SK-N-SH (cell line): ENCODE results near the gene NCAPH2. TPM values are rescaled to one million over a fixed set of nuclear protein-coding genes. Genes with fewer than 3 reads are reported as not detected.

ENCODE experiments used
- CTCF ChIA-PET: fragments of 300-600, 350-600 bp; formaldehyde crosslinking; extraction: SDS; loops from one replicate; lab custom pipeline; 2021; lab: Yijun Ruan, JAX
- POLR2A ChIA-PET: fragments of 350-600 bp; sonication (Branson Sonifier 250); formaldehyde crosslinking; extraction: SDS; loops from one replicate; lab custom pipeline; 2020; ENCODE audit warnings: antibody characterized with exemption, inconsistent platforms; lab: Yijun Ruan, JAX
- DNase-seq: peaks from one replicate; pipeline ENCODE4 v3.0.0; 2012
- H2AFZ ChIP-seq: fragments of 200-600 bp; sonication (generic); 2 replicates; pipeline ENCODE4 v1.8.1; 2016; ENCODE audit warnings: antibody characterized with exemption, mild to moderate bottlenecking, low read depth
- H3F3A ChIP-seq: fragments of 200-600 bp; sonication (generic); replicated peaks from 2 replicates; pipeline ENCODE3; 2016; ENCODE audit warnings: antibody characterized with exemption, mild to moderate bottlenecking; ENCODE audit not compliant: insufficient read depth
- H3K27ac ChIP-seq, 2 experiments: fragments of 200-500 bp in 1 of 2; fragments of 200-600 bp in 1 of 2; sonication (Bioruptor generic) in 1 of 2; sonication (generic), shearing (Covaris generic) in 1 of 2; 2 replicates each; pipeline versions ENCODE4 v1.5.1 to v1.6.1; 2014 to 2016; ENCODE audit warnings: low read depth in 2 of 2, inconsistent platforms in 1 of 2, low read length in 1 of 2, mild to moderate bottlenecking in 1 of 2, mixed read lengths in 1 of 2
- H3K27me3 ChIP-seq: fragments of 200-600 bp; sonication (generic), shearing (Covaris generic); 2 replicates; pipeline ENCODE4 v1.6.1; 2016; ENCODE audit warnings: mixed run types; ENCODE audit not compliant: insufficient read depth
- H3K36me3 ChIP-seq, 2 experiments: fragments of 200-500 bp in 1 of 2; fragments of 200-600 bp in 1 of 2; sonication (Bioruptor generic) in 1 of 2; sonication (generic) in 1 of 2; replicated peaks in 1 of 2; 2 replicates each; pipeline versions ENCODE3 to v1.5.1; 2014 to 2016; ENCODE audit warnings: low read length in 1 of 2, mild to moderate bottlenecking in 1 of 2; ENCODE audit not compliant: insufficient read depth in 2 of 2, control insufficient read depth in 1 of 2
- H3K4me1 ChIP-seq, 2 experiments: fragments of 200-500 bp in 1 of 2; fragments of 200-600 bp in 1 of 2; sonication (Bioruptor generic) in 1 of 2; sonication (generic), shearing (Covaris generic) in 1 of 2; 2 replicates each; pipeline versions ENCODE4 v1.5.1 to v1.6.1; 2014 to 2016; ENCODE audit warnings: low read depth in 1 of 2, low read length in 1 of 2, mixed run types in 1 of 2; ENCODE audit not compliant: insufficient read depth in 2 of 2, control insufficient read depth in 1 of 2
- H3K4me2 ChIP-seq: fragments of 200-600 bp; sonication (generic), shearing (Covaris generic); 2 replicates; pipeline ENCODE4 v1.6.1; 2017; ENCODE audit warnings: mixed run types
- H3K4me3 ChIP-seq, 2 experiments: fragments of 200-500 bp in 1 of 2; fragments of 200-600 bp in 1 of 2; sonication (Bioruptor generic) in 1 of 2; sonication (generic), shearing (Covaris generic) in 1 of 2; 2 replicates each; pipeline versions ENCODE4 v1.5.1 to v1.8.1; 2014 to 2016; ENCODE audit warnings: low read depth in 2 of 2, inconsistent platforms in 1 of 2, low read length in 1 of 2, mild to moderate bottlenecking in 1 of 2, mixed read lengths in 1 of 2, moderate library complexity in 1 of 2
- H3K79me2 ChIP-seq: fragments of 200-600 bp; sonication (generic); 2 replicates; pipeline ENCODE4 v1.8.1; 2017; ENCODE audit warnings: mild to moderate bottlenecking; ENCODE audit not compliant: insufficient read depth
- H3K9ac ChIP-seq: fragments of 200-600 bp; sonication (generic); 2 replicates; pipeline ENCODE4 v1.6.1; 2017; ENCODE audit warnings: mixed run types
- H3K9me2 ChIP-seq: fragments of 200-600 bp; sonication (generic); 2 replicates; pipeline ENCODE4 v1.6.1; 2017; ENCODE audit warnings: mixed run types
- H3K9me3 ChIP-seq: fragments of 200-600 bp; sonication (generic); 2 replicates; pipeline ENCODE4 v1.6.1; 2017; ENCODE audit warnings: mixed run types, mild to moderate bottlenecking, moderate library complexity
- H4K20me1 ChIP-seq: fragments of 200-600 bp; sonication (generic); 2 replicates; pipeline ENCODE4 v1.6.1; 2017; ENCODE audit warnings: mild to moderate bottlenecking, mixed run types; ENCODE audit not compliant: insufficient read depth
- ELF1 ChIP-seq: IDR thresholded peaks from 2 replicates; pipeline ENCODE4 v1.4.0; 2012
- EP300 ChIP-seq, 2 experiments: IDR thresholded peaks; 2 replicates each; pipeline versions ENCODE4 v1.4.0 to v1.6.1; 2012; ENCODE audit warnings: borderline replicate concordance in 1 of 2, low read depth in 1 of 2, low read length in 1 of 2
- FOXJ3 ChIP-seq: sonication (generic); formaldehyde crosslinking; IDR thresholded peaks from 2 replicates; pipeline ENCODE4 v1.5.1; 2020; ENCODE audit warnings: mild to moderate bottlenecking, missing genetic modification reagents
- FOXM1 ChIP-seq: IDR thresholded peaks from 2 replicates; pipeline ENCODE4 v1.4.0; 2012; ENCODE audit warnings: low read depth, mild to moderate bottlenecking
- GABPA ChIP-seq: IDR thresholded peaks from 2 replicates; pipeline ENCODE4 v1.4.0; 2012; ENCODE audit warnings: low read depth, mild to moderate bottlenecking
- GATA2 ChIP-seq: sonication (generic); formaldehyde crosslinking; IDR thresholded peaks from 2 replicates; pipeline ENCODE4 v1.5.0; 2020; ENCODE audit warnings: mild to moderate bottlenecking, missing genetic modification reagents
- MAX ChIP-seq: IDR thresholded peaks from 2 replicates; pipeline ENCODE4 v1.4.0; 2012; ENCODE audit warnings: low read depth
- MEF2A ChIP-seq: IDR thresholded peaks from 2 replicates; pipeline ENCODE4 v1.4.0; 2012; ENCODE audit warnings: low read depth, borderline replicate concordance
- NFIC ChIP-seq: IDR thresholded peaks from 2 replicates; pipeline ENCODE4 v1.4.0; 2012; ENCODE audit warnings: borderline replicate concordance
- RAD21 ChIP-seq: IDR thresholded peaks from 2 replicates; pipeline ENCODE4 v1.6.1; 2012; ENCODE audit warnings: mild to moderate bottlenecking, low read length
- RFX5 ChIP-seq: IDR thresholded peaks from 2 replicates; pipeline ENCODE4 v1.6.1; 2012; ENCODE audit warnings: mild to moderate bottlenecking, improper control_type of control experiment, low read length
- SIN3A ChIP-seq: IDR thresholded peaks from 2 replicates; pipeline ENCODE4 v1.6.1; 2012; ENCODE audit warnings: low read depth, mild to moderate bottlenecking, low read length, moderate library complexity, borderline replicate concordance
- YY1 ChIP-seq: IDR thresholded peaks from 2 replicates; pipeline ENCODE4 v1.4.0; 2012; ENCODE audit warnings: low read depth, mild to moderate bottlenecking
- WGBS: methylation state at CpG from one replicate; pipeline ENCODE4 v1.1.6; 2017; ENCODE audit warnings: low lambda C conversion rate; 5-methylcytosine and 5-hydroxymethylcytosine counted together
- polyA plus RNA-seq, 3 experiments: library from polyadenylated mRNA; depleted of rRNA; stranded (reverse); fragments of >200 nt; gene quantifications; 2 replicates each; pipeline ENCODE4 v1.2.3, GENCODE V29; 2012
- TF ChIP-seq, protein P1 (sequence below): fragments of 200-600 bp; sonication (generic); IDR thresholded peaks from 2 replicates; pipeline ENCODE4 v1.6.1; 2017; ENCODE audit warnings: antibody characterized with exemption, mild to moderate bottlenecking, moderate library complexity
- TF ChIP-seq, protein P2 (sequence below): IDR thresholded peaks from 2 replicates; pipeline ENCODE4 v1.6.1; 2012; ENCODE audit warnings: mild to moderate bottlenecking, low read depth, low read length, moderate library complexity

The NCAPH2 gene
- polyA plus RNA-seq, 1 of the 3 experiments (the other 2 are of a cell fraction), result 22.4 TPM

GRCh38 chr22:50490531-50491308 lies 17.3 kb upstream of the NCAPH2 start (continued):
- TF ChIP-seq, protein P1, sequence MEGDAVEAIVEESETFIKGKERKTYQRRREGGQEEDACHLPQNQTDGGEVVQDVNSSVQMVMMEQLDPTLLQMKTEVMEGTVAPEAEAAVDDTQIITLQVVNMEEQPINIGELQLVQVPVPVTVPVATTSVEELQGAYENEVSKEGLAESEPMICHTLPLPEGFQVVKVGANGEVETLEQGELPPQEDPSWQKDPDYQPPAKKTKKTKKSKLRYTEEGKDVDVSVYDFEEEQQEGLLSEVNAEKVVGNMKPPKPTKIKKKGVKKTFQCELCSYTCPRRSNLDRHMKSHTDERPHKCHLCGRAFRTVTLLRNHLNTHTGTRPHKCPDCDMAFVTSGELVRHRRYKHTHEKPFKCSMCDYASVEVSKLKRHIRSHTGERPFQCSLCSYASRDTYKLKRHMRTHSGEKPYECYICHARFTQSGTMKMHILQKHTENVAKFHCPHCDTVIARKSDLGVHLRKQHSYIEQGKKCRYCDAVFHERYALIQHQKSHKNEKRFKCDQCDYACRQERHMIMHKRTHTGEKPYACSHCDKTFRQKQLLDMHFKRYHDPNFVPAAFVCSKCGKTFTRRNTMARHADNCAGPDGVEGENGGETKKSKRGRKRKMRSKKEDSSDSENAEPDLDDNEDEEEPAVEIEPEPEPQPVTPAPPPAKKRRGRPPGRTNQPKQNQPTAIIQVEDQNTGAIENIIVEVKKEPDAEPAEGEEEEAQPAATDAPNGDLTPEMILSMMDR, result no peak
- no peak for TF ChIP-seq MEF2A
- no peak for TF ChIP-seq GABPA
- TF ChIP-seq MAX, result no peak
- no peak for TF ChIP-seq FOXJ3
- TF ChIP-seq ELF1, result no peak
- no peak for TF ChIP-seq NFIC

- Histone ChIP-seq H3K9ac (no peak overlapping the region), H3K27ac (no peak overlapping the region), H3K79me2 (no peaks in the 10 kb centered on the region), H3F3A (peaks cover 8% of the 10 kb centered on the region), H4K20me1 (no peaks in the 10 kb centered on the region), H3K9me2 (no peaks in the 10 kb centered on the region), H3K4me3 (no peak overlapping the region), H3K36me3 (no peaks in the 10 kb centered on the region), H3K4me2 (no peak overlapping the region), H2AFZ (no peak overlapping the region), H3K27me3 (no peaks in the 10 kb centered on the region), H3K4me1 (no peaks in the 10 kb centered on the region; a peak in 1 of 4 replicates), H3K9me3 (no peaks in the 10 kb centered on the region)
- CTCF ChIA-PET, result interaction anchor here (0.8 to 3.1 kb wide), 14 partner anchors 12 to 245 kb away, joined by 3 to 24 read pairs (median 6); partner anchors contain the start of genes LMF2, MIOX, NCAPH2 and SBF1
- TF ChIP-seq, protein P1, result no peak
- TF ChIP-seq FOXM1 (no peak), YY1 (no peak), GATA2 (CRISPR knock-in tag) (no peak), MAX (no peak), RAD21 (no peak), FOXJ3 (no peak), EP300 (IDR thresholded peaks at IDR 0.05; ENCODE audit: borderline replicate concordance in 1 of 2, low read depth in 1 of 2, low read length in 1 of 2) (no peak), SIN3A (no peak), ELF1 (no peak), RFX5 (no peak)
- TF ChIP-seq, protein P2, sequence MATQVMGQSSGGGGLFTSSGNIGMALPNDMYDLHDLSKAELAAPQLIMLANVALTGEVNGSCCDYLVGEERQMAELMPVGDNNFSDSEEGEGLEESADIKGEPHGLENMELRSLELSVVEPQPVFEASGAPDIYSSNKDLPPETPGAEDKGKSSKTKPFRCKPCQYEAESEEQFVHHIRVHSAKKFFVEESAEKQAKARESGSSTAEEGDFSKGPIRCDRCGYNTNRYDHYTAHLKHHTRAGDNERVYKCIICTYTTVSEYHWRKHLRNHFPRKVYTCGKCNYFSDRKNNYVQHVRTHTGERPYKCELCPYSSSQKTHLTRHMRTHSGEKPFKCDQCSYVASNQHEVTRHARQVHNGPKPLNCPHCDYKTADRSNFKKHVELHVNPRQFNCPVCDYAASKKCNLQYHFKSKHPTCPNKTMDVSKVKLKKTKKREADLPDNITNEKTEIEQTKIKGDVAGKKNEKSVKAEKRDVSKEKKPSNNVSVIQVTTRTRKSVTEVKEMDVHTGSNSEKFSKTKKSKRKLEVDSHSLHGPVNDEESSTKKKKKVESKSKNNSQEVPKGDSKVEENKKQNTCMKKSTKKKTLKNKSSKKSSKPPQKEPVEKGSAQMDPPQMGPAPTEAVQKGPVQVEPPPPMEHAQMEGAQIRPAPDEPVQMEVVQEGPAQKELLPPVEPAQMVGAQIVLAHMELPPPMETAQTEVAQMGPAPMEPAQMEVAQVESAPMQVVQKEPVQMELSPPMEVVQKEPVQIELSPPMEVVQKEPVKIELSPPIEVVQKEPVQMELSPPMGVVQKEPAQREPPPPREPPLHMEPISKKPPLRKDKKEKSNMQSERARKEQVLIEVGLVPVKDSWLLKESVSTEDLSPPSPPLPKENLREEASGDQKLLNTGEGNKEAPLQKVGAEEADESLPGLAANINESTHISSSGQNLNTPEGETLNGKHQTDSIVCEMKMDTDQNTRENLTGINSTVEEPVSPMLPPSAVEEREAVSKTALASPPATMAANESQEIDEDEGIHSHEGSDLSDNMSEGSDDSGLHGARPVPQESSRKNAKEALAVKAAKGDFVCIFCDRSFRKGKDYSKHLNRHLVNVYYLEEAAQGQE, result no peak
- POLR2A ChIA-PET, result interaction anchor here (1.1 kb wide), 1 partner anchor 11 kb away, joined by 4 read pairs; the partner anchor contains the start of genes LMF2 and NCAPH2
- DNase-seq, result no peak
- 68% methylated on average over 6 of the region's 6 CpGs for WGBS
These were observed 10.9 kb upstream of the NCAPH2 start for GRCh38 chr22:50497093-50497492.
